GM18519 (cell line): Measurements from ENCODE around the gene GYPA.
"Not testable (repeated sequence)": the region's sequence is repeated elsewhere in the genome, so short reads cannot be mapped to it uniquely, and the experiment has no call there.

Experiments used
- ATAC-seq: cut with Tn5 transposase; IDR thresholded peaks from one replicate; pipeline ENCODE4 v1.9.1; 2021; ENCODE audit warnings: mild to moderate bottlenecking, moderate library complexity; ENCODE audit not compliant: unreplicated experiment, low FRiP score

Gene GYPA

DNA sequence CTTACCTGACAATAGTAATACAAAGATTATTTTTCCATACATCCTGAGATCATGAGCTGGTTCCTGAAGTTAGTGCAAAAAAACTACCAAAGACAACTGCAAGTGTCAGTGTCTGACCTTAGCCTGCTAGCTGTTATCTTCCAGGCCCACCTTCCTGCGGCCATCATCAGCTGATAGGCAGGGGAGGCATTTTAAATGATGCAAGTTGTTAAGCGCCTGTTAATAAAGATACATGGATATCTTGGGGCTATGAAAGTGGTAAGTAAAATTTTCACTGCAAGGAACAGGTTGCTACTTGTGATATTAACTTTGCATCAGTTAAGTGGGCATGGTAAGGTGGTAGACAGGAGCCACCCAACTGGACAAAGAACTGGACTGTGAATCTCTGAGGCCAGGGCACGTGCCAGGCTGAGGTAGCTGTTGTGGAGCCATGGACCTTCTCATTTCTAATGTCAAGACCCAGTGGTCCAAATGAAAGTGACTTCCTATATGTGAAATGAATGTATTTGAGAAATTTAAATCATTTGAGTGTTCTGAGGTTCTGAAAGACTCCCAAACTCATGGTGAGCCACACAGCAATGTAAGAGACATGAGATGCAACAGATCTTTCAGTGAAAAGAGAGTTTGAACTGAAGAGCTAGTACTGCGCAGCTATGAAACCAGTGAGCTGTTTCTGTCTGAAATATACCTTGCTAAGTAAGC, at the start of gene GYPA:
Gene GYPA (minus strand): TSS at position 125 of the 702 bp plus-strand sequence. CDS start 83 bp downstream, at position 42.
- ATAC-seq, result not testable (repeated sequence)

DNA sequence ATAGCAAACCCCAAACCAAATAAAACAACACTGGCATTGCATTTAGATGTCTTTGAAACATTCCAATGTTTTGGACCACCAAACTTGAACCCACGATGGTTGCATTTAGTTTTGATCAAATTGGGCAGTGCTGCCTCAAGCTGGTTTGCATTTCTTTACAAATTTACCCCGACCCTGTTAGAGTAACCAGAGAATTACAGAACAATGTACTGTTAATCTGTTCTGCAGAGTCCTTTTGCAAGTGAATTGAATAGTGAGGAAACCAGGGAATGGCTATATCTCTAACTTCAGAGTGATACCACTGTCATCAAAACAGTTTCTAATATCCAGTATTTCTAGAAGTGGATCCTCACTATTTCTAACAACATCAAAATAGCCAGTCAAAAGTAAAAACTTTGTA, 49.5 kb upstream of the GYPA start:
- no peak for ATAC-seq

DNA sequence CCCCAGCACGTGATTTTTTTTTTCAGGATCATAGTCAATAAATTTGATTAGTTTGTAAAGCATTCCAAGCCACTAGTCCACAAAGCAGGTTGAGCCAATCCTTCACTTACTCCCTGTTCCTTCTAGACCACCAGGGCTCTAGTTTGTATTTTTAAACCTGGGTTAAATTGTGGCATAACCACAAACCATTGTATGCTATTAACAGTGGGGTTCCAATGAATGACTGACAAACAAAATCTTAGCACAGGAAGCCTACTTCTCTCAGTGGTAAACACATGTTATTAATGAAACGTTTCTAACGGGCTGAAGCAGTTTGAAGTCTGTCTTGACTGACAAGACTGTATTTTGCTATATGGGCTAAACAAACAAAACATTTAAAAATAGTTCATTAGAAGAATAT, 48.6 kb upstream of the GYPA start:
- ATAC-seq, result no peak

DNA sequence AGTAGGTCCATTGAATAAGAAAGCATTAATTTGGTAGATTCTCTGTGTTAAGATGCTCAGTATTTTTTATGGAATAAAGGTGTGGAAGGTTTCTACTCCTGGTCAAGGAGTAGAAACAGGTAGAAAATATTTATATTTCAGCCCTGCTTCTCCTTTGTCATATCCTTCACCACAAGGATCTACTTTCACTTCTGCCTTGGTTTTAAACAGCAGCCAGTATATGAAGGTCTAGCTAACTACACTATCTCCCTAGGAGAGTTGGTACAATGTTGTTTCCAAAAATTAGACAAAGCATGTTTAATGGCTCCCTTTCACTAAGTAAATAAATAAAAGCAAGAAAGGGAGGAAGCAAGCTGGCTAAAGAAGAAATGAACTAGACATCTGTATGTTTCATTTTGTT, 44.6 kb upstream of the GYPA start:
- no peak for ATAC-seq

DNA sequence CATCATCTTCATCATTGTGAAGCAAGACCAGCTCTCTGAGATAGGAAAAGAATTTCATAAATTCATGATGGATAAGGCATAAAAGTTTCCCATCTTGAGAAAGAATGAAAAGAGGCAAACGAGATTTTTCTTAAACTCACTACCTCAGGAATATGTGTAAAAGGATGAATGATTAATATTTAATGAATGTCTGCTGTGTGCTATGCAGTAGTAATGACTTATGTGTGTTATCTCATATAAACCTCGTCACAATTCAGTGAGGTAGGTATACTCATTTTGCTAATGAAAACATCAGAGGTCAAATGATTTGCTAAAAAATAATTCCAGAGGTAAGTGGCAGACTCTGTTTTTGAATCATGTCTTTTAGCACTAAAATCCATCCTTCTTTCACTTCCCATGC, 42.6 kb upstream of the GYPA start:
- no peak for ATAC-seq

DNA sequence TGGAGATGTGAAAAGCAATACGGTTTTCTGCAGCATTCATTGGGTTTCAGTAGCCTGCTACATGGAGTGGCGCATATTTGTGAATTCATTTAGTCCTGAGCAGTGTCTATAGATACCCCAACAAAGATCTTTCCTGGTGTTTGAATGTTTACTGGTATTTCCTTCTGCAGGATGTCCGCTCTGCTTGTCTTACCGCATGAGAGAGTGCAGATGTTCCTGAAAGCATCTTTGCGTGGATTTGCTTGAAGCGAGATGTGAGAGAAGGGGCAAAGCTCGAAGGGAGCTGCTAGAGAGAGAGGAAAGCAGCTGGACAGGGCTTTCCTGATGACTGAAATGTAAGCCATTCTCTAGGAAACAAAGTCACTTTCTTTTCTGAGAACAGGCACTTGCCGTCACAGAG, 40.9 kb upstream of the GYPA start:
- ATAC-seq, result no peak

DNA sequence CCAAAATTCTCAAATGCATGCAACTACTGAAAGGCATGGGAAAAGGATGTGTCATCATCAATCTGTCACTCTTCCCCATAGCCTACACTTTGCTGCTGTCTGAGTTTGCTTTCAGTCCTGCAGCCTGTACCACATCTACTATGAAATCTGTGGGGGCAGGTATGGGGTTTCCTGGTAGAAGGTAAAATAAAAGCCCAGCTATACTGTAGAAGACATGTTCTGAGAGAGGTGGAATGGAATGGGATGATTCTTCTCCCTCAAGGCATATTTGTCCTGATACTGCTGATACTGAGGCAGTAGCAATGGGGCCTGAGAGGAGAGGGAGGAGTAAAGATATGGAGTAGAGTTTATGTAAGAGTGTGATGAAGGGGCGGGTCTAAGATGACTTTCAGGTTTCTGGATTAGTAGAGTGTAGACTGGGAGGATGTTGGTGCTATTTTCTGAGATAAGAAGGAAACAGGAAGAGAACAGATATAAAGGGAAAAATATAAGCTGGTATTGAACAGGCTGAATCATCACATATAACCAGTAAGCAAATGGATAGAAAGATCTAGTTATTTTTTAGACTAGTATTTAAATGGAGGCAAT, 38.7 kb upstream of the GYPA start:
- ATAC-seq, result no peak

DNA sequence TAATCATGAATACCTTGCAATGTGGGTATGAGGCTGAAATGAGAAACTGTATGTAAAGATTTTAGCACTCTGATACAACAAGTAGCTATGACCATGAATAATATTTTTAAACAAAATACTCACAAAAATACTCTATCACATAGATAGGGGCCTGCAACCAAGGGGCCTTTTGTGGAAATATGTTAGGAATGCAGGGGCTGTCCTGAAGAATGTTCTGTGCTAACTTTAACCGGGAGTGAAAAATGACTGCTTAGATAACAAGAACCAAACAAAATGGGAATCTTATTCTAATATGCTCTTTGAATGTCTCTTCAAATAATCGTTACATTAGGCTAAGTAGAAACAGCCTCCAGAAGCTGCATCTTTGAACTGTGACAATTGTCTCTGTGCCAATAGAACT, 37.9 kb upstream of the GYPA start:
- no peak for ATAC-seq

DNA sequence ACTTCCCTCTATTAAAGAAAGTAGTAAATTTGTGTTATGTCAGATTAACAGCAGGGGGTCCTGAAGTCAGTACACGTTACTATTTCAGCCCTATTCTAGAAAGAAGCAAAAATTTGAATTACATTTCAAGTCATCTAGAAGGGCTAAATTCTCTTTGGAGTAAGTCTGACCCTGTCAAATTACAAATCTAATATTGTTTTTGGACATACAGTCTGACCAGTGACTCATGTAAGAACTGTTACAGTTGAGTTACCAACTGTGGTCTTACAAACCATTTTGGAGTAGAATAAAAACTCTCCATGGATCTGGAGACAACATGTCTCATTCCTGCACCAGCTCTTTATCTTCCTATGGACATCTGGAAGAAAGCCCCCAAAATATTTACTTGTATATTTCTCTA, 36.0 kb upstream of the GYPA start:
- ATAC-seq, result no peak

DNA sequence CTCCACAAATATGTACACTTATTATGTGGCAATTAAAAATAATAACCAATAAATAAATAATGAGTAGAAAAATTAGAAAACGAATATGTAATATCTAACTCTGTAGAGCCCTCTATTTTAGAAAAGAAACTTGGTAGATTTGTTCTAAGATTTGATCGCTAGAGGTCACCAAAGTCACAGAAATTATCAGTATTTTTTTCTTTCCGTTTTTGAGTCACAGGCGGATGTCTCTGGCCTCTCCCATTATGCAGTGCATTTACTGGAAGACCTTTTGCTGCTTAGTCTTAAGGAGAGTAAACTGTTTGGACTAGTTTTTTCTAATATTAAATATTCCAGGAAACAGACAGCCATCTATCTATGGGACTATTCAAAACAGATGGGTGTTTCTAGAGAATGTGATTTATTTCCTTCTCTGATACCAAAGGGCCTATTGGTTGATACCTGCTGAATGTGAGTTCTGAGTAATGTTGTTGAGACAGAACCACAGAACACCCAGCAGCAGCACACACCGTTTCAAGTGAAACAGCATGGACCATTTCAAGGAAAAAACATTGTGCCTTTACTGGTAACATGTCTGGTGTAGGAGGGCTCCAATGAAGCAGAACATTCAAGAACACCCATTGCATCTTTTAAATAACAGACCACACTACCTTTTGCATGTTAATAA, 34.0 kb upstream of the GYPA start:
- ATAC-seq, result peak; percentile 61

DNA sequence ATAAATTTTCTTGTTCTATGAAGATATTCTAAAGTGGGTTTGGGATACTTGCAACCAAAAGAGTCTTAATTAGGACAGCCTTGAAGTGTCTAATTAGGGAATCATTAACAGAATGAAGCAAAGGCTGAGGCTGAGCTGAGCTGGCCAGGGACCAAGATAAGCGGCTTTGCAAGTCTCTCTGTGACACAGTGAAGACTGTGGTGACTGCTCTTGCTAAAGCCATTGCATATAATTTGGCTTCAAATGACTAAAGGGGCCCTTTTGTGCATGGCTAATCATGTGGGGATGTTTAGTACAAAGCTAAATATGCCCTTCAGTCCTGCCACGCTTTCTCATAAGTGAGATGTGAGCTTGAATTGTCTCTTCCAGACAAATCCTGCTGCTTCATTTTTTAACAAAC, 31.2 kb upstream of the GYPA start:
- ATAC-seq, result no peak

DNA sequence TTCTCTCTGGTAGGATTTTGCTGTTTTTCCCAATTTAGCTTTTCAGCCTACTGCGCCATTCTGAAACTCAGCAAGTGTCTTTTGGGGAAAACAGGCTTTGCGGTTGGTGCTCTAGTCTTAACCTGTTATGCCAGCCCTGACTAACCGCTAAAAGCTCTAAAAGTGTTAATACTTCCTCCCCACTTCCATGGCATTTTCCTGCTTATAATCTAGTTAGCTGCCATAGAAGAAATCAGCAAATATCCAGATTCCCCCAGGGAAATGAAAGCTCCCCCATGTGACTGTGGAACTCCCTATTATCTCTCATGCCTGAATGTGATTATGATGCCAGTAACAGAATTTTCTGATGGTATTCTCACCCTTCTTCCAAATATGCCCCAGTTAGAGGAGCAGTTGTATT, 28.7 kb upstream of the GYPA start:
- ATAC-seq, result no peak

DNA sequence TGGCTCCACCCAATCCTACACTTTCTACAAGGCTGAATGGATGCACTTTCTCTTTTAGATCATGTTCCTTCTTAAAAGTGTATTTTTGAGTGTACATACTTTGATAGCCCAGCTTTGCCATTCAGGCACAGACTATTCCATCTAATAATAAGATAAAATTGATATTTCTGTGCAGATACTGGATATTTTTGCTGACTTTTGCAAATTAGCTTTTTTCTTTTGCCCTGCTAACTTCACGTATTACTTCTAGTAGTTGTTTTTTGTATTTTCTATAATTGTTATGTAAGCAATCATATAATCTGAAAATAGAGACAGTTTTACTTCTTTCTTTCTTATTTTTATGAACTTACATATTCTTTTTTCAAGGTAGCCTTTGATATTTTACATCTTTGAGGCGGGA, 13.5 kb upstream of the GYPA start:
- ATAC-seq, result no peak

DNA sequence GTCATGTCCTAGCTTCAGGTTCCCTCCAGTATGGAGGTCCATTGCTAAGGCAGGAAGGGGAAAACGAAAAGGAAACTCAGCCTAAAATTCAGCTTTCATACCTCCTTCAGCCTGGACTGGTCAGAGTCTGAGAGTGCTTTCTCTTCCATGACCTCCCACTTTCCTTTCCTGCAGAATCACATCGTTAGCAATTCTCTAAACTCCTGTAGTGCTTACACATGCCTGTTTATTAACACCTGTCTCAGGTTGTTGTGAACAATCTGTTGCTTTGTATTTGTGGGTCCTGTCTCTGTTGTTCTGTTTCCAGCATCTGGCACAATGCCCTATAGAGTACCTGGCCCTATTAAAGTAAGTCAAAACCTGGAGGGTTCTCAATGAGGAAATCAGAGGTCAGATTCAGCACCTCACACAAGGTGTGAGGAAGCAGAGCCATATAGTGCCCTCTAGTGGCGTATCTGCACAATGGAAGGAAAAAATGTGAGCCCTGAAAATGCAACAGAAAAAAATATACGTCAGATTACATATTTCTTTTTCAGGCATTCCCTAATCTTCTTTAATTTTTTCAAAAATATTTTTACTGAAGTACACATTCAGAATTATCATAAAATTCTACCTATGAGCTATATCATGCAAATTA, 2.3 kb upstream of the GYPA start:
- peak; percentile 88 for ATAC-seq

DNA sequence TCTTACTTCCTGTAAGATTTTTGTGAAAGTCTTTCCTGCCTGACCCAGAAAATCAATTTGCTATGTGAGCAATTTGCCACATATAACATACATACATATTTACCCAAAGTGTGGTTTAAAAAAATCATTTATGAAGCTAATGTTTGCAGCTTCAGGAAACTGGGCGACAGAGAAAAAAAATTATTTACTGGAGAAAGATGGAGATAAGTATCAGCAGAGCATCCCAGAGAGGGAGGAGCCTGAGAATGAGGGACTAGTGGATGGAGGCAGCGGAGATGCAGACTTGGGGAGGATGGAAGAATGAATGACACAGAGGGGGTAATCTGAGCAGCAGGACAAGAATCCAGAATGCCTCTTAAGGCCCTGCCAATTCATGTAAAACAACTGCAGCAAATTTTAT, 975 bp upstream of the GYPA start:
- ATAC-seq, result no peak

DNA sequence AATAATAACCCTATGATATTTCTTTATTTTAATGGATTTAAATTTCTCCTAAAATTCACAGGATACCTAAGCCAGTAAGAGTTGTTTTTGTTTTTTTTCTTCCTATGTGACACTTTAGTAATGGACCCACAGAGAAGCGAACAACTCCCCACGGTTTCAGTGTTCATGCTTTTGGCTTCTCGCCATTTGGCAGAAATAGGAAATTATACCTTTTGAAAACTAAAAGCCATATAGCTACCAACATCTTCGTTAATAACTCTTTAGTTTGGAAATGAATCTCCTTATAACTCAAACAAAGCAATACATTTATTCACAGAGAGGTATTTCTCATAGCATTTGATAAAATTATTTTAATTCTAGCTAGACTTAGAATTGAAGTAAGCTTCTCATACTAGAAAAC, 527 bp downstream of the GYPA start:
- not testable (repeated sequence) for ATAC-seq

DNA sequence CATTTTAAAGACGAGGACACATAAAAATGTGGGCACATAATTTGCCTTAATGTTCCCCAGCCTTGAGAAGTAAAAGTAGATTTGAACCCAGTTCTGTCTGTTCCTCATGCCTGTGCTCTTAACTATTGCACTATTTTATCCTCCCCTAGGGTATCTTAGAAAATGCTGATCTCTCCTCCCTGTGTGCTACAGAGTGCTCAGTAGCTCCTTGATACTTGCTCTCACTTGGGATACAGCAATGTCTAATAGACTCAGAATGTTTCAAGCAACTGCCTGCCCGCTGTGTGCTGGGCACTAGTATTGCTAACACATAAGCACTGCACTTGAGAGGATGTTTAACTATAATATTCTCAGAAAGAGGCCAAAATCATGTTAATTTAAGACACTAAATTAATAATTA, 971 bp downstream of the GYPA start:
- ATAC-seq, result not testable (repeated sequence)

DNA sequence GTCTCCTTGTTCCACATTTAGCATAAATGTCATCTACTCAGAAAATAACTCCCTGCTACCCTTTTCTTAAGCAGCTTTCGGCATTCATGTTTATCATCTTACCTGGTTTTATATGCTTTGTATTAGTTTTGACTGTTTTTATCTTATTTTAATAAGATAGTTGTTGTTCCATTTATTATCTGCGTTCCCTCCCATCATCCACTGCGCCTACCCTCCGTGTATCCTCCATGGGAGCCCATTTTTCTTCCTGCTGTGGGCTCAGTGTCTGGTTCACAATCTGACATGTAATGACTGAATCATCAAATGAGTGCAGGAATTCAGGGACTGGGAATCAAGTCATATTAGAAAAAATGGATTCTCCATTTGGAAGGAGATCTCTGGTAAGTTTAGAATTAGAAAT, 2.3 kb downstream of the GYPA start:
- ATAC-seq, result not testable (repeated sequence)

DNA sequence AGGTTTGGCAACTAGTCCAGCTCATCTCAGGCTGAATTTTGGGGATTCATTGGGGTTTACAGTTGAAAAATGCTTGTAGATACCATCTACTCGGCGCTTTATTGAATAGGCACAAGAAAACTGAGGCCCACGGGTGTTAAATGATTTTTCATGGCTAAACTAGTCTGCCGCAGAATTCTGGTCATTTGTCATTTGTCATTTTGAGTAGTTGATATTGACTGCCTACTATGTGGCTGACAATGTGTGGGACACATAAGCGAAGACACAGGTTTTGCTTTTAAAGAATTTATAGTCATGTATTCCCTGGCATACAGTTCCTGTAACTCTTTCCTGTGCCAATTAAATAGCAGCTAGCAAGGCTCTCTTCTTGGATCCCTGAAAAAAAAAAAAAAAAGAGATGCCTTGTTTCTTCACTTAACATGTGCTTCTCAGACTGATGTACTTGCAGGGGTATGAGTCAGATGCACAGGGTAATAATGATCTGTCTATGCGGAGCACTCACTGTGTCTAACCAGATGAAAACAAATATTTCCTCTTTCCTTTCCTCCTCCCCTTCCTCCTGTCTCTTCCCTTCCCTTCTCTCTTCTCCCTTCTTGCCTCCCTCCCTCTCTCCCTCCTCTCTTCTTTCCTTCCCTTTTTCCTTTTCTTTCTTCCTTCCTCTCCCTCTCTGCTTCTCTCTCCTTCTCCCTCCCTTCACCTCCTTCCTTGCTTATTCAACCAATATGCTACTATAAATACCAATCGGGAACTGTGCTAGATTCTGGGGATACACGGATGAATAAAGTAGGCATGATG, 3.2 kb downstream of the GYPA start:
- ATAC-seq, result not testable (repeated sequence)

DNA sequence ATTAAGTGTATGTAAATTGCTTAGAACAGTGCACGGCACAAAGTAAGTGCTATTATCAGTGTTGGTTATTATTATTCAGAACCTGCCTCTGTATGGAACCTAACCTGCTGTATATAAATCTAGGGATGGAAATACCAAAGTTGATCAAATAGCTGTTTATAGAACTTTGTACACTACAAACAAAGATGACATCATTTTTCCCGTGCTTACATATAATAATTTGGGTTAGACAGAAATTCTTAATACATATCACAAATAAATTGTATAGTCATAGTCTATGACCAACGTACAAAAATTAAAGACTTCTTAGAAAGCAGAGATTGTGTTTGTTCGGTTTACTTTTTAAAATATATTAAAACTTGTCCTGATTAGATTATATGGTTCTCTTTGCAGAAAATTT, 4.3 kb downstream of the GYPA start:
- not testable (repeated sequence) for ATAC-seq

DNA sequence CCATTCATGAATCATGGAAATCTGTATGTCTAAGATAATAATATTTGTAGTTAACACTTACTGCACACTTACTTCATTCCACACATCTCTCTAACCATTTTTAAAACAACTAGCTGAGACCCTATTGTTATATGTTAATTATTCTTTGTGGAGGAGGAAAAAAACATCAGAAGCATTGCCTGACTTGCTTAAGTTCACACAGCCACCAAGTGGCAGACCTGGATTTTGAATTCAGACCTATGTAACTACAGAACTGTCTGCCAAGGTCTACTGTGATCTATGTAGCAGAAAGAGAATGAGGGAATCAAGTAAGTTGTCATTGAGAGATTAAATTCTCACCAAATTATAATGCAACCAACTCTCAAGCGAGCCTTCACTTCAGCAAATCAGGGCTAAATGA, 10.4 kb downstream of the GYPA start:
- ATAC-seq, result not testable (repeated sequence)
